Ectodermal cell (in vitro differentiated cells): ENCODE results near the gene FANCF.

Experiments
- H3K27ac ChIP-seq: 2 replicates; pipeline ENCODE4 v1.7.0; 2013; ENCODE audit warnings: mild to moderate bottlenecking, low read depth, low read length; ENCODE audit not compliant: insufficient read depth, poor library complexity, severe bottlenecking
- H3K27me3 ChIP-seq: 2 replicates; pipeline ENCODE4 v1.7.0; 2013; ENCODE audit warnings: mild to moderate bottlenecking, low read length; ENCODE audit not compliant: insufficient read depth, control insufficient read depth, poor library complexity, severe bottlenecking
- H3K36me3 ChIP-seq: one replicate; pipeline ENCODE4 v1.7.0; 2013; ENCODE audit warnings: low read length; ENCODE audit not compliant: control insufficient read depth, insufficient read depth
- H3K4me1 ChIP-seq: one replicate; pipeline ENCODE4 v1.7.0; 2013; ENCODE audit warnings: low read length; ENCODE audit not compliant: control insufficient read depth, insufficient read depth
- H3K4me3 ChIP-seq: 2 replicates; pipeline ENCODE4 v1.7.0; 2013; ENCODE audit warnings: low read depth, low read length, control low read depth; ENCODE audit not compliant: insufficient read depth
- H3K9me3 ChIP-seq: 2 replicates; pipeline ENCODE4 v1.7.0; 2013; ENCODE audit warnings: mild to moderate bottlenecking, low read length, moderate library complexity; ENCODE audit not compliant: control insufficient read depth
- WGBS, 2 experiments: methylation state at CpG; one replicate each; pipeline ENCODE4 v1.1.7; 2013; ENCODE audit warnings: missing lambda C conversion rate in 2 of 2; 5-methylcytosine and 5-hydroxymethylcytosine counted together

Gene FANCF

GRCh38 chr11:22626573-22627239 is 1.1 kb upstream of the FANCF start:
- no peaks in the 10 kb centered on the region for H3K4me1 ChIP-seq
- no peaks in the 10 kb centered on the region for H3K36me3 ChIP-seq
- no peak overlapping the region for H3K4me3 ChIP-seq
- no peaks in the 10 kb centered on the region for H3K9me3 ChIP-seq
- H3K27me3 ChIP-seq: no peaks in the 10 kb centered on the region
- no peak overlapping the region for H3K27ac ChIP-seq
- WGBS, 2 experiments: 88 to 97% methylated on average over 12 to 13 of the region's 14 CpGs

- no peaks in the 10 kb centered on the region for H3K4me1 ChIP-seq
- 4% methylated on average over 31 of the region's 31 CpGs for WGBS, 2 experiments
- H3K4me3 ChIP-seq: peak overlapping the region; percentile 90
- H3K27ac ChIP-seq: peak overlapping the region; percentile 94
- no peaks in the 10 kb centered on the region for H3K36me3 ChIP-seq
- no peaks in the 10 kb centered on the region for H3K27me3 ChIP-seq
- H3K9me3 ChIP-seq: no peaks in the 10 kb centered on the region
Measured at GRCh38 chr11:22624742-22625447, 728 bp downstream of the FANCF start.

- Histone ChIP-seq H3K9me3 (no peaks in the 10 kb centered on the region), H3K4me1 (no peaks in the 10 kb centered on the region), H3K27me3 (no peaks in the 10 kb centered on the region), H3K36me3 (no peaks in the 10 kb centered on the region), H3K27ac (no peak overlapping the region), H3K4me3 (no peak overlapping the region)
- WGBS, 2 experiments: 90 to 92% methylated on average over 5 of the region's 5 CpGs
Measured at GRCh38 chr11:22617868-22618267, 7.8 kb downstream of the FANCF start.

DNA sequence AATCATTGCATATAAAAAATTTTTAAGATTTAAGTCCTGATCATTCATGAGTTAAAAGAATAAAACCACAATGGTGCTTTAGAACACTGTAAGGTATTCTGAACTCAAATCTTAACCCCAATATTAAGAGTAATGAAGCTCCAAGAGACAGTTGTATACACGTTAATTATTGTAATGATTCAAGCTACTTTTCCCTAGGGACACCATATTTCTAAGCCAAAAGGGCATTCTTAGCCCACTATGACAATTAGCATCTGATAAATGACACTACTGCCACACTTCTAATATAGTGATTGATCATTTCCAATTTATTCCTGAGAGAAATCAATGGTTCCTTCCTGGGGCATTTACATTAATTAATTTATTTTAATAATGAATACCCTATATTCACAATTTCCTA is 21.7 kb downstream of the FANCF start:
- WGBS, 2 experiments: 95% methylated on average over 1 of the region's 1 CpG; no CpG with 5 or more reads in 1 of the 2 experiments
- H3K27me3 ChIP-seq: no peaks in the 10 kb centered on the region
- no peaks in the 10 kb centered on the region for H3K9me3 ChIP-seq
- no peak overlapping the region for H3K27ac ChIP-seq
- no peaks in the 10 kb centered on the region for H3K36me3 ChIP-seq
- H3K4me1 ChIP-seq: no peaks in the 10 kb centered on the region
- H3K4me3 ChIP-seq: no peak overlapping the region

- Histone ChIP-seq H3K4me3 (no peak overlapping the region), H3K27ac (no peak overlapping the region), H3K36me3 (no peaks in the 10 kb centered on the region), H3K27me3 (no peaks in the 10 kb centered on the region), H3K9me3 (no peaks in the 10 kb centered on the region), H3K4me1 (no peaks in the 10 kb centered on the region)
Measured at GRCh38 chr11:22602504-22602903, 23.1 kb downstream of the FANCF start.

GRCh38 chr11:22599458-22599857 is 26.2 kb downstream of the FANCF start:
- 96% methylated on average over 4 to 5 of the region's 5 CpGs for WGBS, 2 experiments
- H3K4me3 ChIP-seq: no peak overlapping the region
- H3K9me3 ChIP-seq: no peaks in the 10 kb centered on the region
- no peaks in the 10 kb centered on the region for H3K4me1 ChIP-seq
- no peaks in the 10 kb centered on the region for H3K36me3 ChIP-seq
- H3K27me3 ChIP-seq: no peaks in the 10 kb centered on the region
- H3K27ac ChIP-seq: no peak overlapping the region

- Histone ChIP-seq H3K27me3 (no peaks in the 10 kb centered on the region), H3K36me3 (no peaks in the 10 kb centered on the region), H3K4me3 (no peak overlapping the region), H3K9me3 (no peaks in the 10 kb centered on the region), H3K4me1 (no peaks in the 10 kb centered on the region), H3K27ac (no peak overlapping the region)
- WGBS, 2 experiments: 86 to 87% methylated on average over 1 to 2 of the region's 2 CpGs
Measured at GRCh38 chr11:22597062-22597461, 28.6 kb downstream of the FANCF start.

GRCh38 chr11:22584976-22585375 is 40.6 kb downstream of the FANCF start:
- H3K4me3 ChIP-seq: no peak overlapping the region
- no peaks in the 10 kb centered on the region for H3K9me3 ChIP-seq
- no peaks in the 10 kb centered on the region for H3K36me3 ChIP-seq
- H3K27me3 ChIP-seq: no peaks in the 10 kb centered on the region
- 85 to 96% methylated on average over 2 of the region's 2 CpGs for WGBS, 2 experiments
- no peak overlapping the region for H3K27ac ChIP-seq
- no peaks in the 10 kb centered on the region for H3K4me1 ChIP-seq

DNA sequence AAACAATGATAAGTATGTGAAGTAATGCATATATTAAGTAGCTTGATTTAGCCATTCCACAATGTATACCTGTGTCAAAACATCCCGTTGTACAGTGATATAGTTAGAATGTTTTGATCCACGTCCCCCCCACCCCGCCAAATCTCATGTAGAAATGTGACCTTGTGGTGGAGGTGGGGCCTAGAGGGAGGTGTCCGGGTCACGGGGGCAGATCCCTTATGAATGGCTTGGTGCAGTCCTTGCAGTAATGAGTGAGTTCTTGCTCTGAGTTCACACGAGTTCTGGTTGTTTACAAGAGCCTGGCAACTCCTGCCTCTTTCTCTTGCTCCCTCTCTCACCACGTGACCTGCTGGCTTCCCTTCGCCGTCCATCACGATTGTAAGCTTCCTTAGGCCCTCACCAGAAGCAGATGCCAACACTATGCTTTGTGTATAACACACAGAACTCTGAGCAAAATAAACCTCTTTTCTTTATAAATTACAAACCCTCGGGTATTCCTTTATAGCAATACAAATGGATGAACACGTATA is 41.6 kb downstream of the FANCF start:
- no peak overlapping the region for H3K4me3 ChIP-seq
- no peaks in the 10 kb centered on the region for H3K36me3 ChIP-seq
- no peaks in the 10 kb centered on the region for H3K9me3 ChIP-seq
- WGBS, 2 experiments: 87 to 89% methylated on average over 10 to 12 of the region's 12 CpGs
- no peak overlapping the region for H3K27ac ChIP-seq
- no peaks in the 10 kb centered on the region for H3K4me1 ChIP-seq
- H3K27me3 ChIP-seq: no peaks in the 10 kb centered on the region

GRCh38 chr11:22582151-22582410 is 43.5 kb downstream of the FANCF start:
- H3K27ac ChIP-seq: no peak overlapping the region
- H3K4me1 ChIP-seq: no peaks in the 10 kb centered on the region
- H3K36me3 ChIP-seq: no peaks in the 10 kb centered on the region
- no peaks in the 10 kb centered on the region for H3K9me3 ChIP-seq
- H3K4me3 ChIP-seq: no peak overlapping the region
- no peaks in the 10 kb centered on the region for H3K27me3 ChIP-seq
